AG09319 (cell line): Measurements from ENCODE around the gene YPEL5.

Source experiments
- DNase-seq: peaks from one replicate; pipeline ENCODE4 v3.0.0-alpha.2; 2010; ENCODE audit warnings: low read depth; ENCODE audit errors: extremely low read depth
- CTCF ChIP-seq: IDR thresholded peaks from 2 replicates; pipeline ENCODE4 v1.5.1; 2011; ENCODE audit warnings: low read depth, mild to moderate bottlenecking, inconsistent platforms, low read length, moderate library complexity

The YPEL5 gene

GRCh38 chr2:30208453-30208852 is 61.6 kb downstream of the YPEL5 start:
- TF ChIP-seq CTCF: peak; percentile 95
- peak; percentile 52 for DNase-seq

GRCh38 chr2:30209227-30209626 is 62.4 kb downstream of the YPEL5 start:
- DNase-seq: no peak
- TF ChIP-seq CTCF: no peak
